Body of pancreas (tissue), 4 donors: ENCODE measurements around the gene SOX10. TPM values are rescaled to one million over a fixed set of nuclear protein-coding genes. Genes with fewer than 3 reads are reported as not detected.

ENCODE experiments used
- ATAC-seq: fragments of 150-250 bp; one replicate; pipeline ENCODE4 v1.9.1; 2016
- DNase-seq, 4 donors: peaks; one replicate each; pipeline ENCODE4 v3.0.0-alpha.2; 2019
- H3K27ac ChIP-seq, 4 donors: fragments of 200-600 bp; sonication (generic); 1 replicate in 3 of 4; 2 replicates in 1 of 4; pipeline versions ENCODE4 v1.5.1 to v1.6.1; 2016 to 2019; ENCODE audit warnings: mild to moderate bottlenecking in 1 of 4, mixed read lengths in 1 of 4, moderate library complexity in 1 of 4
- H3K27me3 ChIP-seq, 2 donors: fragments of 200-600 bp; sonication (generic); one replicate each; pipeline ENCODE4 v1.6.0; 2016; ENCODE audit warnings: mild to moderate bottlenecking in 1 of 2
- H3K36me3 ChIP-seq, 2 donors: fragments of 200-600 bp; sonication (generic); replicated peaks in 1 of 2; 2 replicates each; pipeline ENCODE4 v1.5.1; 2016; ENCODE audit warnings: low read depth in 2 of 2; ENCODE audit not compliant: insufficient read depth in 1 of 2
- H3K4me1 ChIP-seq: fragments of 200-600 bp; sonication (generic); one replicate; pipeline ENCODE4 v1.6.0; 2016
- H3K4me3 ChIP-seq, 2 donors: fragments of 200-600 bp; sonication (generic); 1 replicate in 1 of 2; 2 replicates in 1 of 2; pipeline ENCODE4 v1.5.1; 2016 to 2019
- H3K9me3 ChIP-seq, 3 donors: fragments of 200-600 bp; sonication (generic); 1 replicate in 2 of 3; 2 replicates in 1 of 3; pipeline ENCODE4 v1.5.1; 2016
- POLR2A ChIP-seq, 3 donors: fragments of 450-650 bp; IDR thresholded peaks; one replicate each; pipeline ENCODE4 v1.6.1; 2016; ENCODE audit warnings: antibody characterized with exemption in 3 of 3, mild to moderate bottlenecking in 2 of 3
- WGBS, 2 donors: methylation state at CpG; one replicate each; pipeline ENCODE4 v1.1.5; 2017; 5-methylcytosine and 5-hydroxymethylcytosine counted together
- intact Hi-C: fragments of 100-400 bp; cut with DNase I; formaldehyde crosslinking; loops from one replicate; pipeline ENCODE4 v1.15.1; 2023
- total RNA-seq, 2 donors: library from RNA; depleted of rRNA; stranded (reverse); fragments of >200 nt; gene quantifications; one replicate each; pipeline ENCODE4 v1.1.0, GENCODE V29; 2016
- TF ChIP-seq, protein P1 (sequence below), 7 experiments: fragments of 450-650 bp in 4 of 7; fragments of 200-600 bp in 3 of 7; sonication (generic) in 3 of 7; IDR thresholded peaks; one replicate each; pipeline ENCODE4 v1.5.1; 2016 to 2019; ENCODE audit warnings: antibody characterized with exemption in 7 of 7

Gene SOX10
- total RNA-seq, 2 donors from 2014 or later: 0.66 TPM; not detected in 1

GRCh38 chr22:38021206-38021605 lies 36.9 kb upstream of the SOX10 start:
- H3K9me3 ChIP-seq: no peaks in the 10 kb centered on the region
- no peaks in the 10 kb centered on the region for H3K36me3 ChIP-seq
- ATAC-seq (no peak), DNase-seq (no peak)
- TF ChIP-seq, protein P1, sequence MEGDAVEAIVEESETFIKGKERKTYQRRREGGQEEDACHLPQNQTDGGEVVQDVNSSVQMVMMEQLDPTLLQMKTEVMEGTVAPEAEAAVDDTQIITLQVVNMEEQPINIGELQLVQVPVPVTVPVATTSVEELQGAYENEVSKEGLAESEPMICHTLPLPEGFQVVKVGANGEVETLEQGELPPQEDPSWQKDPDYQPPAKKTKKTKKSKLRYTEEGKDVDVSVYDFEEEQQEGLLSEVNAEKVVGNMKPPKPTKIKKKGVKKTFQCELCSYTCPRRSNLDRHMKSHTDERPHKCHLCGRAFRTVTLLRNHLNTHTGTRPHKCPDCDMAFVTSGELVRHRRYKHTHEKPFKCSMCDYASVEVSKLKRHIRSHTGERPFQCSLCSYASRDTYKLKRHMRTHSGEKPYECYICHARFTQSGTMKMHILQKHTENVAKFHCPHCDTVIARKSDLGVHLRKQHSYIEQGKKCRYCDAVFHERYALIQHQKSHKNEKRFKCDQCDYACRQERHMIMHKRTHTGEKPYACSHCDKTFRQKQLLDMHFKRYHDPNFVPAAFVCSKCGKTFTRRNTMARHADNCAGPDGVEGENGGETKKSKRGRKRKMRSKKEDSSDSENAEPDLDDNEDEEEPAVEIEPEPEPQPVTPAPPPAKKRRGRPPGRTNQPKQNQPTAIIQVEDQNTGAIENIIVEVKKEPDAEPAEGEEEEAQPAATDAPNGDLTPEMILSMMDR (IDR thresholded peaks at IDR 0.05): no peak
- TF ChIP-seq POLR2A (IDR thresholded peaks at IDR 0.05): no peak
- H3K27me3 ChIP-seq: no peaks in the 10 kb centered on the region
- H3K27ac ChIP-seq: no peak overlapping the region
- 85 to 88% methylated on average over 6 of the region's 6 CpGs for WGBS, 2 donors
- intact Hi-C loops: no loop called here
- H3K4me3 ChIP-seq: no peak overlapping the region
- H3K4me1 ChIP-seq: peaks cover 17% of the 10 kb centered on the region

- TF ChIP-seq, protein P1 (IDR thresholded peaks at IDR 0.05): no peak
- TF ChIP-seq POLR2A (IDR thresholded peaks at IDR 0.05): no peak
- WGBS, 2 donors: 83 to 90% methylated on average over 15 to 19 of the region's 19 CpGs
Observed at GRCh38 chr22:38018938-38019827, 34.8 kb upstream of the SOX10 start.

GRCh38 chr22:38017939-38018885 lies 33.9 kb upstream of the SOX10 start:
- DNase-seq (no peak), ATAC-seq (no peak)
- WGBS, 2 donors: 84 to 85% methylated on average over 11 to 12 of the region's 12 CpGs
- Histone ChIP-seq H3K27me3 (no peaks in the 10 kb centered on the region), H3K4me3 (no peak overlapping the region), H3K4me1 (peaks cover 21% of the 10 kb centered on the region), H3K27ac (peak overlapping the region in 3 of 4 donors; percentile 81 to 83 (median 83)), H3K9me3 (no peaks in the 10 kb centered on the region), H3K36me3 (no peaks in the 10 kb centered on the region)
- TF ChIP-seq, protein P1 (IDR thresholded peaks at IDR 0.05): no peak
- TF ChIP-seq POLR2A (IDR thresholded peaks at IDR 0.05): no peak
- intact Hi-C loops: no loop called here

More at GRCh38 chr22:38018938-38019827, 34.8 kb upstream of the SOX10 start:
- intact Hi-C loops: no loop called here
- Histone ChIP-seq H3K4me1 (peaks cover 21% of the 10 kb centered on the region), H3K36me3 (no peaks in the 10 kb centered on the region), H3K27ac (no peak overlapping the region), H3K9me3 (no peaks in the 10 kb centered on the region), H3K4me3 (no peak overlapping the region), H3K27me3 (no peaks in the 10 kb centered on the region)
- ATAC-seq (no peak), DNase-seq (no peak)

GRCh38 chr22:38017272-38017920 lies 33.0 kb upstream of the SOX10 start:
- 45 to 48% methylated on average over 5 to 7 of the region's 7 CpGs for WGBS, 2 donors
- H3K27ac ChIP-seq: peak overlapping the region; percentile 36 to 83 (median 82)
- intact Hi-C loops: no loop called here
- H3K4me1 ChIP-seq: peaks cover 21% of the 10 kb centered on the region
- TF ChIP-seq, protein P1 (IDR thresholded peaks at IDR 0.05): no peak
- no peak for TF ChIP-seq POLR2A (IDR thresholded peaks at IDR 0.05)
- DNase-seq (peak; percentile 59 to 79 (median 71)), ATAC-seq (peak; percentile 45)
- H3K27me3 ChIP-seq: no peaks in the 10 kb centered on the region
- no peaks in the 10 kb centered on the region for H3K36me3 ChIP-seq
- no peaks in the 10 kb centered on the region for H3K9me3 ChIP-seq
- H3K4me3 ChIP-seq: no peak overlapping the region
